ENCODE data around the gene AQP2.
A peak's percentile ranks its signal among the peaks of the same experiment; 100 is the strongest.

The AQP2 gene

GRCh38 chr12:49967042-49967776, 16.7 kb downstream of the AQP2 start:
- H3K36me3 Mint-ChIP-seq: no peaks in the 10 kb centered on the region
- peak overlapping the region; percentile 76 for H3K4me3 Mint-ChIP-seq
- H3K4me1 Mint-ChIP-seq: no peaks in the 10 kb centered on the region
- H3K27me3 Mint-ChIP-seq: peaks cover 15% of the 10 kb centered on the region
- no peaks in the 10 kb centered on the region for H3K9me3 Mint-ChIP-seq
- no peak overlapping the region for H3K27ac Mint-ChIP-seq

DNA sequence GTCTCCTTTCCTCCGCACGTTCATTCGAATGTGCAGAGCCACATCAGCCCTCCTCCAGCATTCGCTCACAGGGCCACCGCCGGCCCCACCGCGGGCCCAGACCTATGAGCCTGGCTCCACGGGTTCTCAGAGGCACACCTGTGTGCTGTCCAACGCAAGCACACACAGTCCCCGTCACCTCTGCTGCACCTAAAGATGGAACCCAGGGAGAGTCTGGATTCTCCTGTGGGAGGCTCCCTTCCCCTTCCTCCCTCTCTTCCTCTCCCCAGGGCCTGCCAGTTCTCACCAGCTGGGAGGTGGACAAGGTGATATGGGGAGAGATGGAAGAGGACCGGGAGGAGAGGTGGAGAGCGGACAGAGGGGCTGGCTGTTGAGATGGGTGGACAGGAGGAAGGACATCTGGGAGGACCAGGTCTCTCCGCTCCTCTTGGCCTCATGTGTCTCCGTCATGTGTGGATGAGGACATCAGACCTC, 17.3 kb downstream of the AQP2 start:
- H3K9me3 Mint-ChIP-seq: no peaks in the 10 kb centered on the region
- H3K4me3 Mint-ChIP-seq: peak overlapping the region; percentile 76
- no peak overlapping the region for H3K27ac Mint-ChIP-seq
- H3K27me3 Mint-ChIP-seq: peaks cover 12% of the 10 kb centered on the region
- H3K36me3 Mint-ChIP-seq: no peaks in the 10 kb centered on the region
- no peaks in the 10 kb centered on the region for H3K4me1 Mint-ChIP-seq

GRCh38 chr12:49968471-49968870, 17.9 kb downstream of the AQP2 start:
- Mint-ChIP-seq H3K4me3 (no peak overlapping the region), H3K36me3 (no peaks in the 10 kb centered on the region), H3K27me3 (peaks cover 11% of the 10 kb centered on the region), H3K27ac (no peak overlapping the region), H3K4me1 (no peaks in the 10 kb centered on the region), H3K9me3 (no peaks in the 10 kb centered on the region)

DNA sequence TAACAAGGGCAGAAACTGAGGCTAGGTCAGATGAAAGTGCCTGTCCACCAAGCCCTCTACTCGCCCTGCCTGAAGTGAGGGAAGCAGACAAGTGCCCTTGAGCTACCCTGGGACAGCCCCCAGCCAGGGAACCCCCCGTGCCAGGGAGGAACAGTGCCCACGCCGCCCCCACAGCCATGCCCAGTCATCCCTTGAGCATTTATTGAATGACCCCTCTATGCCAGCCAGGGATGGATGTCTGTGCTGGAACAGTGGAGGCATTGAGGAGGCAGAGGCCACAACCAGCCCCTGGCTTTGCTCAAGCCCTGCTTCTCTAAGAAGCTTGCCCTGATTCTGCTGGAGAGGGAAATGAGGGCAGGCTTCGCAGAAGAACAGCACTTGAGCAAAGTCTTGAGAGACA, 18.5 kb downstream of the AQP2 start:
- Mint-ChIP-seq H3K27me3 (peaks cover 9% of the 10 kb centered on the region), H3K36me3 (no peaks in the 10 kb centered on the region), H3K4me3 (no peak overlapping the region), H3K9me3 (no peaks in the 10 kb centered on the region), H3K27ac (no peak overlapping the region), H3K4me1 (no peaks in the 10 kb centered on the region)

- no peaks in the 10 kb centered on the region for H3K36me3 Mint-ChIP-seq
- H3K9me3 Mint-ChIP-seq: no peaks in the 10 kb centered on the region
- H3K27me3 Mint-ChIP-seq: peaks cover 4% of the 10 kb centered on the region
- H3K4me3 Mint-ChIP-seq: no peak overlapping the region
- H3K27ac Mint-ChIP-seq: no peak overlapping the region
- no peaks in the 10 kb centered on the region for H3K4me1 Mint-ChIP-seq
Measured at GRCh38 chr12:49969651-49970429, 19.3 kb downstream of the AQP2 start.

DNA sequence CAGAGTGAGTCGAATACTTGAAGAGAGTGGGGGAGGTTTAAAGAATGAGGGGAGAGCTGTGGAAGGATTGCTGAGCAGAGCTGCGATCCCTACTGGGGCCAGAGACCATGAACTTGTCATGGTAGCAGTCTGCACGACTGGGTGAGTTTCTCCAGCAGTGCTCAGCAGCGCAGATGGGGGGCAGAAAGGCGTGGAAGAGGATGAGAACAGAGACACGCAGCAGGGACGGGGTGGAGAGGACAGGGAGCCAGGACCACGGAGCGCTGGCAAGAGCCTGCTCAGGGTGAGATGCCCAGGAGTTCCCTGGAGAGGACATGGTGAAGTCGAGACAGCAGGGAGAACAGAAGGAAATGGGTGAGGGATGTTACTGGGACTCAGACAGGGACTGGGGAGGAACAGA, 20.1 kb downstream of the AQP2 start:
- Mint-ChIP-seq H3K27ac (no peak overlapping the region), H3K27me3 (peaks cover 2% of the 10 kb centered on the region), H3K36me3 (no peaks in the 10 kb centered on the region), H3K4me1 (no peaks in the 10 kb centered on the region), H3K9me3 (no peaks in the 10 kb centered on the region), H3K4me3 (no peak overlapping the region)

DNA sequence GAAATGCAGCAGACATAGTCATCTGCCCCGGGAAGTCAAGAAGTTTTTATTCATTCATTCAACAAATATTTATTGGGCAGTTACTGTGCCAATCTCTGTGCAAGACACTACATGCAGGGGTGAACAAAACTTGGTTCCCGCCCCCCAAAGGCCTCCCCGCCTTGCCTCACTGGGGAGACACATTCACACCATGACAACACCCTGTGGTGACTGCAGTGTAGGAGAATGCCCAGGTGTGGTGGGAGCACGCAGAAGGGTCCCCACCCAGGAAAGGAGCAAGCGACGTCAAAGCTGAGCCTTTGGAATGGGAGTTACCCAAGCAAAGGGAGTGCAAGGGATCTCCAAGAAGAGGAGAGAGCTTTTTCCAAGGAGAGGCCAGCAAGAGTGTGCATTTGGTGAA, 20.6 kb downstream of the AQP2 start:
- Mint-ChIP-seq H3K4me1 (no peaks in the 10 kb centered on the region), H3K4me3 (no peak overlapping the region), H3K36me3 (no peaks in the 10 kb centered on the region), H3K27ac (no peak overlapping the region), H3K9me3 (no peaks in the 10 kb centered on the region), H3K27me3 (peaks cover 2% of the 10 kb centered on the region)

GRCh38 chr12:49972129-49972528, 21.6 kb downstream of the AQP2 start:
- no peaks in the 10 kb centered on the region for H3K27me3 Mint-ChIP-seq

GRCh38 chr12:49972641-49973360, 22.3 kb downstream of the AQP2 start, which contains the start of gene AQP6:
TSS of gene AQP6 (plus strand) at chr12:49972947. CDS start at chr12:49973174, 227 bp downstream.
- Mint-ChIP-seq H3K4me1 (no peaks in the 10 kb centered on the region), H3K36me3 (no peaks in the 10 kb centered on the region), H3K4me3 (no peak within 1 kb of the TSS), H3K27ac (no peak within 1 kb of the TSS), H3K9me3 (no peaks in the 10 kb centered on the region), H3K27me3 (no peaks in the 10 kb centered on the region)

More at GRCh38 chr12:49972129-49972528, 21.6 kb downstream of the AQP2 start:
- Mint-ChIP-seq H3K9me3 (no peaks in the 10 kb centered on the region), H3K27ac (no peak overlapping the region), H3K36me3 (no peaks in the 10 kb centered on the region), H3K4me1 (no peaks in the 10 kb centered on the region), H3K4me3 (no peak overlapping the region)

- Mint-ChIP-seq H3K4me1 (no peaks in the 10 kb centered on the region), H3K36me3 (no peaks in the 10 kb centered on the region), H3K27ac (no peak overlapping the region), H3K9me3 (no peaks in the 10 kb centered on the region), H3K4me3 (no peak overlapping the region), H3K27me3 (no peaks in the 10 kb centered on the region)
Measured at GRCh38 chr12:49973361-49973830, 22.9 kb downstream of the AQP2 start.

GRCh38 chr12:49974231-49974675, 23.7 kb downstream of the AQP2 start:
- no peaks in the 10 kb centered on the region for H3K9me3 Mint-ChIP-seq
- no peaks in the 10 kb centered on the region for H3K27me3 Mint-ChIP-seq
- no peak overlapping the region for H3K4me3 Mint-ChIP-seq
- no peaks in the 10 kb centered on the region for H3K36me3 Mint-ChIP-seq
- no peak overlapping the region for H3K27ac Mint-ChIP-seq
- H3K4me1 Mint-ChIP-seq: no peaks in the 10 kb centered on the region

DNA sequence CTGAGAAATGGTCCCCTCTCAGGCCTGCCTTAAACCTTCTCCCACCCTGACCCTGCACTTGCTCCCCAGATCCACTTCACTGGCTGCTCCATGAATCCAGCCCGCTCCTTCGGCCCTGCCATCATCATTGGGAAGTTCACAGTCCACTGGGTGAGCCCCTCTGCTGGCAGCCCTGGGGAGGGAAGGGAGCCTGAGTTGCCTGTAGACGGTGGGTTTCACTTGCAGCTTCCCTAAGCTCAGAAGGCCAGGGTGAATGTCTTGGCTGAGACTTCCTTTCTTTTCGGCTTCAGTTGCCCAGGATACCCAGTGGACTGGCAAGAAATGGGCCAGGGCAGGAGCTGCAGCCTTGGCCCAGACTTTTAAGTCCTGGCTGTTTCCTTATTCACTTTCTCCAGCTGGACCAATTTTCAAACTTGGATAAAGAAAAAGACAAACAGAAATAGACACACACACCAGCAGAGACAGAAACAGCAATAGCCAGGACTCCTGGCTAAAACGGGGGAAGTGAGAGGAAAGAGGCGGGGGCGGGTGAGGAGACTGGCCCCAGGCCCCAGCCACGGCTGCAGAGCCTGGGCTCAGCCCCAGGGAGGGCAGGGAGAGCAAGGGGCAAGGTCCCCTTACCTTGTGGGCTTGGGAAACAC, 24.3 kb downstream of the AQP2 start:
- Mint-ChIP-seq H3K36me3 (no peaks in the 10 kb centered on the region), H3K9me3 (no peaks in the 10 kb centered on the region), H3K27me3 (no peaks in the 10 kb centered on the region), H3K4me3 (no peak overlapping the region), H3K27ac (no peak overlapping the region), H3K4me1 (no peaks in the 10 kb centered on the region)

GRCh38 chr12:49975318-49975761, 24.8 kb downstream of the AQP2 start:
- no peak overlapping the region for H3K27ac Mint-ChIP-seq
- no peaks in the 10 kb centered on the region for H3K9me3 Mint-ChIP-seq
- no peaks in the 10 kb centered on the region for H3K27me3 Mint-ChIP-seq

DNA sequence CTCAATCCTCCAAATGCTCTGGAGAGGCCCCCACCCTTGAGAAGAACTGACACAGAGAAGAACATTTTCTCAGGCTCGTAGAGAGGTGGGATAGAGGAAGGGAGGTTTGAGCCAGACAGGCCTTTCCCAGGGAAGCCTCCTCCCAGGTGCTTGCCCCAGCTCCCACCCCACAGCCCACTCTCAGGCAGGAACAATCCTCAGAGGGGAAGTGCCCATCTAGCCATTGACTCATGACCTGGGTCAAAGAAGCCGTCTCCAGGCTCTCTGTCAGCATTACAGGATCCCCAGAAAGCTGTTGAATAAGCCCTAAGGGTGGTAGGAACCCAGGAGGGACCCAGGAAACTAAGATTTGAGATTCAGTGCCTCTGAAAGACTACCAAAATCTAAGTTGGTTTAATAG, 26.0 kb downstream of the AQP2 start:
- no peaks in the 10 kb centered on the region for H3K9me3 Mint-ChIP-seq
- H3K36me3 Mint-ChIP-seq: no peaks in the 10 kb centered on the region
- no peak overlapping the region for H3K27ac Mint-ChIP-seq
- H3K27me3 Mint-ChIP-seq: no peaks in the 10 kb centered on the region
- H3K4me1 Mint-ChIP-seq: no peaks in the 10 kb centered on the region
- no peak overlapping the region for H3K4me3 Mint-ChIP-seq

More at GRCh38 chr12:49975318-49975761, 24.8 kb downstream of the AQP2 start:
- H3K36me3 Mint-ChIP-seq: no peaks in the 10 kb centered on the region
- H3K4me1 Mint-ChIP-seq: no peaks in the 10 kb centered on the region
- no peak overlapping the region for H3K4me3 Mint-ChIP-seq

DNA sequence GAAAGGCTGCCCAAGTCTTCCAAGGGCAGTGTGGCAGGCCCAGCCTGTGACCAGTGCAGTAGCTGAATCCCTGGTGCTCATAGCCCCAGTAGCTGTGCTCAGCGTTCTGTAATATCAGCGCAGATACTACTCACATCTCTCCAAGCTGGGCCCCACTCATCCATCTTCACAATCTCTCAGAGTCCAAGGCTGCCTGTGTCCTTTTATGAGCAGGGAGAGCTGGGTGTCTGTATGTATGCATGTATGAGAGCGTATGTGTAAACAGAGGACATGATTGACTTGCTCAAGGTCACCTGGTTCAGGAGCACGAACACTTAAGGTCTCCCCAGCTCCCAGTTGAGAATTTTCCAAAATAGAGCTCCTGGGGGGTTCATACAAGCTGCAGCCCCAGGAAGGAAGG, 27.6 kb downstream of the AQP2 start:
- Mint-ChIP-seq H3K4me3 (no peak overlapping the region), H3K4me1 (no peaks in the 10 kb centered on the region), H3K36me3 (no peaks in the 10 kb centered on the region), H3K9me3 (no peaks in the 10 kb centered on the region), H3K27ac (no peak overlapping the region), H3K27me3 (no peaks in the 10 kb centered on the region)
